Measurements from ENCODE around the gene SLC6A13.
"Not testable (repeated sequence)": the region's sequence is repeated elsewhere in the genome, so short reads cannot be mapped to it uniquely, and the experiment has no call there.

The SLC6A13 gene

DNA sequence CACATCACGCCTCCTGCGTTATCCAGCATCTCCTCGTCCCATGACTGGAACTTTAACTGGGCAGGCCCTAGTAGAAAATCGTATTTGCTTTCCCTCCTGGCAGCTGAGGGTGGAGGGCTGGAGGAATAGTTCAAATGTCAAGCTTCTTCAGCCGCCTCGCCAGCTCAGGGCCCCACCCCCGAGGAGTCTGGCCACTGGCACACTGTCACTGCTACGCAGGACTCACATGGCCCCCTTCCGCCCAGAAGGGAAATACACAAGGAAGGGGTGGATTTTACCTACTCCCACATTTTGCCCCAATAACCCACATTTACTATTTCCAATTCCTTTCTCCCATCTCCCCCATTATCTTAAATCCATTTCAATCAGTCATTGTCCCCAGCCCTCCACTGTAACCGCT lies 8.6 kb downstream of the SLC6A13 start:
- Mint-ChIP-seq H3K27ac (no peak overlapping the region), H3K27me3 (peaks cover 28% of the 10 kb centered on the region)
- no peak for ATAC-seq

GRCh38 chr12:253116-253831 lies 9.4 kb downstream of the SLC6A13 start:
- DNase-seq, result no peak
- no peaks in the 10 kb centered on the region for H3K36me3 Mint-ChIP-seq (ENCODE audit: low read depth)

More for the DNA sequence above, 8.6 kb downstream of the SLC6A13 start:
- Mint-ChIP-seq H3K36me3 (ENCODE audit: low read depth) (no peaks in the 10 kb centered on the region), H3K9me3 (no peaks in the 10 kb centered on the region), H3K4me1 (no peaks in the 10 kb centered on the region), H3K4me3 (no peak overlapping the region)
- no peak for DNase-seq

DNA sequence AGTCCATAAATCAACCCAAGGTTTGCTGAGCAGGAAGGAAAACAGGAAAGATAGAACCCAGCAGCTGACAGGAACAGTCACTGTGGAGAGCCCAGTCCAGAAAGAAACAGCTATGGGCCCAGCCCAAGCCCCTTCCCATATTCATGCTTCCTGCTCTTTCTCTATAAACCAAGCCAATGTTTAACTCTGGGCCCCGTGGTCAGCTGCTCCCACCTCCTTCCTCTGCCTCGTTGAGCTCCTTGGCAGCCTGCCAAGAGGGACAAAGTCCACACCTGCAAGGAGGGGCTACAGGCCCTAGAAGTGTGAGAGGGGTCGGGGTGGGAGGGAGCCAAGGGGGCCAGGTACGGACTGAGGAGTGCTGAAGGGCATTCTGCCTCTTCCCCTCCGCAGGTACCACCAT lies 10.0 kb downstream of the SLC6A13 start:
- DNase-seq (no peak), ATAC-seq (no peak)
- Mint-ChIP-seq H3K27ac (no peak overlapping the region), H3K9me3 (peaks cover 5% of the 10 kb centered on the region), H3K27me3 (peaks cover 23% of the 10 kb centered on the region), H3K36me3 (ENCODE audit: low read depth) (peaks cover 4% of the 10 kb centered on the region), H3K4me3 (no peak overlapping the region), H3K4me1 (no peaks in the 10 kb centered on the region)

More at GRCh38 chr12:253116-253831, 9.4 kb downstream of the SLC6A13 start:
- no peak for ATAC-seq
- H3K4me3 Mint-ChIP-seq, result no peak overlapping the region
- no peaks in the 10 kb centered on the region for H3K9me3 Mint-ChIP-seq
- H3K27ac Mint-ChIP-seq, result no peak overlapping the region
- H3K4me1 Mint-ChIP-seq, result no peaks in the 10 kb centered on the region
- H3K27me3 Mint-ChIP-seq, result peaks cover 25% of the 10 kb centered on the region

DNA sequence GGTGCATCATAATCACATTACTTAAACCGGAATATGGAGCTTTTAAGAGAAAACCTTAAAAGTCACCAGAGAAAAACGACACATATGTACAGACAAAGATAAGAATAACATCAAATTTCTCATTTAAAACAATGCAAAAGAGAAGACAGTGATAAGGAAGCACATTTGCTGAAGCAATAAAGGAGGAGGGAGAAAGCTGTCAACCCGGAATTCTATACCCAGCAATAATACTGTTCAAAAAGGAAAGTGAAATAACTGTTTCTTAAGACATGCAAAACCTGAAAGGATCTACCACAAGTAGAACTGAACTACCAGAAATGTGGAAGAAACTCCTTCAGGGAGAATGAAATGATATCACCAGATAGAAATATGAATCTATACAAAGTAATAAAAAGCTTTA lies 15.4 kb downstream of the SLC6A13 start:
- peaks cover 8% of the 10 kb centered on the region for H3K27me3 Mint-ChIP-seq
- H3K36me3 Mint-ChIP-seq (ENCODE audit: low read depth), result peaks cover 4% of the 10 kb centered on the region
- H3K9me3 Mint-ChIP-seq, result peaks cover 20% of the 10 kb centered on the region
- DNase-seq (no peak), ATAC-seq (no peak)
- H3K4me1 Mint-ChIP-seq, result no peaks in the 10 kb centered on the region
- H3K27ac Mint-ChIP-seq, result no peak overlapping the region
- no peak overlapping the region for H3K4me3 Mint-ChIP-seq

DNA sequence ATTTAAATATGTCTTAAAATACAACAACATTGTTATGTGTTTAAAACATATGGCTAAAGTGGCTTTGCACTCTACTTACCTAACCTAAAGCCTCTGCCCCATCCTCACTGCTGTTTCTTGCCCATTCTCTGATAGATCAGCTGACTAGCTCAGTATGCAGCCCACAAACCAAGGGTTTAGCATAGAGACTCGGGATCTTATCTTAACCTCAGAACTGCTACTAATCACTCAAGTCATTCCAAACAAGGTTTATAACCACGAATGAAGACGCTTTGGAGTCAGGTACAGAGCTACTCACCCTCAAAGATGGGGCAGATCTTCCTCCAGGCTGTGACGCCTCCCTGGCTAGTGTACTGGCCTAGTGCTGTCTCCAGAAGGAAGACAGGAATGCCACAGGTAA lies 19.3 kb downstream of the SLC6A13 start:
- Mint-ChIP-seq H3K4me3 (no peak overlapping the region), H3K9me3 (peaks cover 20% of the 10 kb centered on the region), H3K36me3 (ENCODE audit: low read depth) (peaks cover 4% of the 10 kb centered on the region), H3K27ac (no peak overlapping the region), H3K4me1 (no peaks in the 10 kb centered on the region), H3K27me3 (peaks cover 8% of the 10 kb centered on the region)
- no peak for DNase-seq
- ATAC-seq, result no peak

DNA sequence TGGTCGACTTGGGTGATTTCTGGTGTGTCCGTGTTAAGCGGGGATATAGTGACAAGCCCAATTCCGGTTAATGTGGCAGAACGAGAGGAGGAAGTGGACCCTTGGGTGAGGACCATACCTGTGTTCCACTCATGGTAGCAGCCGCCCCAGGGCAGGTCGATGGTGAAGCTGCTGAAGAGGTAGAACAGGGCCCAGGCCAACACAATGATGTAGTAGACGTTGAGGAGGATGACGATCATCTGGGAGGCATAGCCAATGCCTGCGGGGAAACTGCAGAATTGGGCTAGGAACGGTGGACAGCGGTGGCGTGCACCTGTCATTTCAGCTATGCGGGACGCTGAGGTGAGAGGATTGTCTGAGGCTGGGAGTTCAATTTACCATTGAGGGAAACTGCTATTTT lies 20.1 kb downstream of the SLC6A13 start:
- no peak overlapping the region for H3K4me3 Mint-ChIP-seq
- peaks cover 14% of the 10 kb centered on the region for H3K9me3 Mint-ChIP-seq
- H3K36me3 Mint-ChIP-seq (ENCODE audit: low read depth), result no peaks in the 10 kb centered on the region
- peaks cover 3% of the 10 kb centered on the region for H3K27me3 Mint-ChIP-seq
- H3K27ac Mint-ChIP-seq, result no peak overlapping the region
- ATAC-seq (no peak), DNase-seq (no peak)
- H3K4me1 Mint-ChIP-seq, result no peaks in the 10 kb centered on the region

DNA sequence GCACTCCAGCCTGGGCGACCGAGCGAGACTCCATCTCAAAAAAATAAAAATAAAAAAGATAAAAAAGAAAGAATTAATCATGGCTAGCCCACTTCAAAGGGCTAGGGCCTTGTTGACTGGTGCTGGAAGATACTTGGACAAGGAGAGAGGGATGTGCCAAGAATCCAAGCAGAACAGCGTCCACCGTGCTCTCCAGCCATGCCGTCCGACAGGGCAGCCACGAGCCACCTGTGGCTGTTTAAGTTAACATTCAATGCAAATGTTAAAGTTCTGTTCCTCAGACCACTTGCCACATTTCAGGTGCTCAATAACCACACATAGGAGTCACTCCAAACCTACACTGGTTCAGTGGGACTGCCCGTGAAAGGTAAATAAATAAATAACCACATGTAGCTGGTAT lies 21.4 kb downstream of the SLC6A13 start:
- ATAC-seq (no peak), DNase-seq (no peak)
- Mint-ChIP-seq H3K36me3 (ENCODE audit: low read depth) (no peaks in the 10 kb centered on the region), H3K27ac (no peak overlapping the region), H3K27me3 (peaks cover 3% of the 10 kb centered on the region), H3K4me3 (no peak overlapping the region), H3K4me1 (no peaks in the 10 kb centered on the region), H3K9me3 (peaks cover 10% of the 10 kb centered on the region)

GRCh38 chr12:240566-240965 lies 22.1 kb downstream of the SLC6A13 start:
- Mint-ChIP-seq H3K4me3 (no peak overlapping the region), H3K27me3 (peaks cover 3% of the 10 kb centered on the region), H3K36me3 (ENCODE audit: low read depth) (no peaks in the 10 kb centered on the region), H3K9me3 (peaks cover 15% of the 10 kb centered on the region), H3K27ac (no peak overlapping the region), H3K4me1 (no peaks in the 10 kb centered on the region)
- no peak for ATAC-seq
- no peak for DNase-seq

DNA sequence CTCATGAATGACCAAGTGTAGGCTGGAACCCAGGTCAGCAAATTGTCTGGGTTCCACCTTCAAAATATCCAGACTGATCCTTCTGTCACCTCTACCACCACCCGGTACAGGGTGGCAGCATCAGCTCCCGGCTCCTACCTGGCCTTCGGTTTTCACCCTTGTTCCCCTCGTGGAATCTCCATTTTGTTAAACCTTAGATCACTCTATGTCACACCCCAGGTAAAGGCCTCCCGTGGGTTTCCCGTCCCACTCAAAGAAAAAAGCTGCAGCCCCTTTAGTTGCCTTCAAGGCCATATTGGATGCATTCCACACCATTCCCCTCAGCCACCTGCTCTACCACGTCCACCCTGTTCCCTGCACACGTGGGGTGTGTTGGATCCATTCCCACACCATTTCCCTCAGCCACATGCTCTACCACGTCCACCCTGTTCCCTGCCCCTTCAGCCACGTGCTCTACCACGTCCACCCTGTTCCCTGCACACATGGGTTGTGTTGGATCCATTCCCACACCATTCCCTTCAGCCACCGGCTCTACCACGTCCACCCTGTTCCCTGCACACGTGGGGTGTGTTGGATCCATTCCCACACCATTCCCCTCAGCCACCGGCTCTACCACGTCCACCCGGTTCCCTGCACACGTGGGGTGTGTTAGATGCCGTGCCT lies 23.8 kb downstream of the SLC6A13 start:
- H3K9me3 Mint-ChIP-seq, result peaks cover 19% of the 10 kb centered on the region
- ATAC-seq (no peak), DNase-seq (no peak)
- H3K27me3 Mint-ChIP-seq, result peaks cover 3% of the 10 kb centered on the region
- no peaks in the 10 kb centered on the region for H3K4me1 Mint-ChIP-seq
- no peak overlapping the region for H3K4me3 Mint-ChIP-seq
- no peak overlapping the region for H3K27ac Mint-ChIP-seq
- H3K36me3 Mint-ChIP-seq (ENCODE audit: low read depth), result no peaks in the 10 kb centered on the region

- Mint-ChIP-seq H3K9me3 (peaks cover 19% of the 10 kb centered on the region), H3K27ac (no peak overlapping the region), H3K27me3 (peaks cover 3% of the 10 kb centered on the region), H3K4me3 (no peak overlapping the region), H3K36me3 (ENCODE audit: low read depth) (no peaks in the 10 kb centered on the region), H3K4me1 (no peaks in the 10 kb centered on the region)
- no peak for ATAC-seq
- no peak for DNase-seq
These were observed 24.5 kb downstream of the SLC6A13 start for GRCh38 chr12:238116-238515.

GRCh38 chr12:237026-237815 lies 25.4 kb downstream of the SLC6A13 start:
- no peaks in the 10 kb centered on the region for H3K27me3 Mint-ChIP-seq
- no peak overlapping the region for H3K4me3 Mint-ChIP-seq
- H3K27ac Mint-ChIP-seq, result no peak overlapping the region
- peaks cover 19% of the 10 kb centered on the region for H3K9me3 Mint-ChIP-seq
- ATAC-seq (no peak), DNase-seq (no peak)
- H3K36me3 Mint-ChIP-seq (ENCODE audit: low read depth), result no peaks in the 10 kb centered on the region
- no peaks in the 10 kb centered on the region for H3K4me1 Mint-ChIP-seq

DNA sequence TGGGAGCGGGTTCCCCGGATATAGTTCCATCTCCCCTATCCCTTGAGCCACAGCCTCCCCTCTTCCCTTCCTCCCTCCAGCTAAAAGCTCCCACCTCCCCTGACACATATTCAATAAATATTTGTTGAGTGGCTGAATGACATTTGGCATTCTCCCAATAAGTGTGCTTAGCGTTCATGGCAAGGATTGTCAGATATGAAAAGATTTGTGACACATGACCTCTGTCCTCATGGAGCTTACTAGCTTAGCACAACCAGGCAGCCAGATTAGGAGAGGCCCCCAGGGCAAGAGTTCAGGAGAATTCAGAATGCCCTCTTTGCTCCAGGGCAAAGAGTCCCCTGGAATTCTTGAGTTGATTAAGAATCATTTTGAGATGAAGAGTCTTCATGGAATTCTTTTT lies 26.2 kb downstream of the SLC6A13 start:
- no peak for DNase-seq
- Mint-ChIP-seq H3K27me3 (no peaks in the 10 kb centered on the region), H3K4me1 (no peaks in the 10 kb centered on the region), H3K27ac (no peak overlapping the region), H3K36me3 (ENCODE audit: low read depth) (no peaks in the 10 kb centered on the region), H3K9me3 (peaks cover 19% of the 10 kb centered on the region), H3K4me3 (no peak overlapping the region)
- no peak for ATAC-seq

DNA sequence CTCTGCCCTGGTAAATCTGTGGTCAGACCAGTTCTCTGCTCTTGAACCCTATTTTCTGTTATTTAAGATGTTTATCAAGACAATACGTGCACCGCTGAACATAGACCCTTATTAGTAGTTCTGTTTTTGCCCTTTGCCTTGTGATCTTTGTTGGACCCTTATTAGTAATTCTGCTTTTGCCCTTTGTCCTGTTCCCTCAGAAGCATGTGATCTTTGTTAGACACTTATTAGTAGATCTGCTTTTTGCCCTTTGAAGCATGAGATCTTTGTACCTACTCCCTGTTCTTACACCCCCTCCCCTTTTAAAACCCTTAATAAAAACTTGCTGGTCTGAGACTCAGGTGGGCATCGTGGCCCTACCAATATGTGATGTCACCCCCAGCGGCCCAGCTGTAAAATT lies 26.7 kb downstream of the SLC6A13 start:
- not testable (repeated sequence) for DNase-seq; H3K27me3 Mint-ChIP-seq; H3K27ac Mint-ChIP-seq; ATAC-seq; H3K36me3 Mint-ChIP-seq (ENCODE audit: low read depth); H3K4me3 Mint-ChIP-seq; H3K4me1 Mint-ChIP-seq
- peaks cover 19% of the 10 kb centered on the region for H3K9me3 Mint-ChIP-seq

- no peaks in the 10 kb centered on the region for H3K27me3 Mint-ChIP-seq
- H3K36me3 Mint-ChIP-seq (ENCODE audit: low read depth), result no peaks in the 10 kb centered on the region
- no peak for DNase-seq
- no peak overlapping the region for H3K27ac Mint-ChIP-seq
- H3K4me3 Mint-ChIP-seq, result no peak overlapping the region
- H3K9me3 Mint-ChIP-seq, result peaks cover 19% of the 10 kb centered on the region
- H3K4me1 Mint-ChIP-seq, result no peaks in the 10 kb centered on the region
- no peak for ATAC-seq
These were observed 27.7 kb downstream of the SLC6A13 start for GRCh38 chr12:234891-235415.

DNA sequence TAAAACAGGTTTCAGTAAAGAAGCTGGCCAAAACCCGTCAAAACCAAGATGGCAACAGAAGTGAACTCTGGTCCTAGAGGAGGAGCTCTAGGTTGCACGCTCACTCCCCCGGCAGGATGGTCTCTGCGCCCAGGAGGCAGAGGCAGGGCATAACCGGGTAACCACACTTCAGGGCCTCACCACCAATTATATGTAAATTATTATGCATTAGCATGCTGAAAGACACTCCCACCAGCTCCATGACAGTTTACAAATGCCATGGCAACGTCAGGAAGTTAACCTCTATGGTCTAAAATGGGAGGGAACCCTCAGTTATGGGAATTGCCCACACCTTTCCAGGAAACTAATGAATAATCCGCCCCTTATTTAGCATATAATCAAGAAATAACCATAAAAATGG lies 28.6 kb downstream of the SLC6A13 start:
- H3K36me3 Mint-ChIP-seq (ENCODE audit: low read depth), result no peaks in the 10 kb centered on the region
- H3K27ac Mint-ChIP-seq, result no peak overlapping the region

More for the DNA sequence above, 28.6 kb downstream of the SLC6A13 start:
- DNase-seq, result no peak
- Mint-ChIP-seq H3K27me3 (no peaks in the 10 kb centered on the region), H3K4me1 (no peaks in the 10 kb centered on the region), H3K4me3 (no peak overlapping the region), H3K9me3 (peaks cover 19% of the 10 kb centered on the region)
- ATAC-seq, result no peak
